Hypothalamus (tissue), 51 donors: Measurements from ENCODE around the gene MYO1E.
A peak's percentile ranks its signal among the peaks of the same experiment; 100 is the strongest.

Experiments used
- DNase-seq, 51 donors: peaks; one replicate each; lab custom pipeline; 2025; lab: John Stamatoyannopoulos, UW

The MYO1E gene

GRCh38 chr15:59105854-59106253 is 266.8 kb downstream of the MYO1E start:
- no peak for DNase-seq

DNA sequence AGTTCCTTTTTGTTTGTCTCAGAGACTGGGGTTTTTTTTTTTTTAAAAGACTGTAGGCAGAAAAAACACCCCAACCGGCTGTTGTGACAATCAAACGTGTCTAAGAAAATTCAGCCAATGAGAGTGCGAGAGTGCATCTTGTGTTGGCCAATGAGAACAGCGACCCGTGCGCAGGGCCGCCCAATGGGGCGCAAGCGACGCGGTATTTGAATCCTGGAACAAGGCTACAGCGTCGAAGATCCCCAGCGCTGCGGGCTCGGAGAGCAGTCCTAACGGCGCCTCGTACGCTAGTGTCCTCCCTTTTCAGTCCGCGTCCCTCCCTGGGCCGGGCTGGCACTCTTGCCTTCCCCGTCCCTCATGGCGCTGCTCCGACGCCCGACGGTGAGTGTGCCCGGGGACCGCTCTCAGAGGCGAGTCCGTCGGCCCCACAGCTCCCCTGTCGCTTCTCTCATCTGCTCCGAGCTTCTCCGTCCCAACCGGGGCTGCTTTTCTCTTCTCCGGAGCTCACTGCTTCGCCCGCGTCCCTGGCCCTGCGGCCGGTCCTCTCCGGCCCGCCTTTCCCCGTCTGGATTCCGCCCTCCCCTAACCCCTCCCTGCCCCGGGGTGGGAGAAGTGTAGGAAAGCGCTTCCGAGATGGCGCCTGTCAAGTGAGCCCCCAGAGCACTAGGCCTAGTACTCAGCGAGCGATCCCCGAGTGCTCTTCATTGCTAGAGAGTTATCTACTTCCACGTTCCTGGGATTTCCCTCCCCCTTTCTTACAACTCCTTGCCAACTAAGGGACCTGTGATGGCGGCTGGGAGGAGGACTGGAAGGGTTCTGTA is 267.5 kb downstream of the MYO1E start, which contains the start of gene CCNB2:
Gene CCNB2 (plus strand): TSS at position 235 of the 821 bp plus-strand sequence. CDS start 123 bp downstream, at position 358.
- DNase-seq = peak; percentile 5 to 91 (median 70)

DNA sequence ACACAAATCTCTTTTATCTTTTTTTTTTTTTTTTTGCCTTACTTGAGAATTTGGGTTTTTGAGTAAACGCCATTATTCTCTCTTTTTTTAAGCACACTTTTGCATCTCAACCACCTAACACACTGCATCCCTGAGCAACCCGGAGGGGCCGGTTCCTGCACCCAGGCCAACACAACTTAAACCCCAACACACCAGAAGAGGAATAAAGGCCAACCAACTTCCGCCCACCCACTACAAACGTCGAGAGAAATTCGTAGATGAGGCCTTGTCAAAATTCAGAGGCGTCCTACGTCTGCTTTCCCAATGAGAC is 268.1 kb downstream of the MYO1E start:
- DNase-seq = peak in 9 of 51 donors; percentile 11 to 43 (median 29)

GRCh38 chr15:59099162-59099685 is 273.4 kb downstream of the MYO1E start:
- DNase-seq = no peak

- no peak for DNase-seq
Observed at GRCh38 chr15:59096429-59096828, 276.2 kb downstream of the MYO1E start.

GRCh38 chr15:59094077-59094476 is 278.6 kb downstream of the MYO1E start:
- no peak for DNase-seq

GRCh38 chr15:59087731-59088130 is 284.9 kb downstream of the MYO1E start:
- no peak for DNase-seq
